GM19351 (cell line): ENCODE measurements around the gene TRIM39.
A peak's percentile ranks its signal among the peaks of the same experiment; 100 is the strongest.

Experiments
- ATAC-seq: cut with Tn5 transposase; IDR thresholded peaks from one replicate; pipeline ENCODE4 v1.9.1; 2021; ENCODE audit warnings: mild to moderate bottlenecking, moderate library complexity; ENCODE audit not compliant: unreplicated experiment

The TRIM39 gene

GRCh38 chr6:30327232-30327746 lies 562 bp downstream of the TRIM39 start:
- no peak for ATAC-seq

- no peak for ATAC-seq
These were observed 1.7 kb downstream of the TRIM39 start for GRCh38 chr6:30328397-30328796.

GRCh38 chr6:30329331-30329730 lies 2.6 kb downstream of the TRIM39 start:
- ATAC-seq: no peak

- ATAC-seq: no peak
These were observed 5.3 kb downstream of the TRIM39 start for GRCh38 chr6:30331981-30332380.

GRCh38 chr6:30334075-30334783 lies 7.5 kb downstream of the TRIM39 start:
- no peak for ATAC-seq

- ATAC-seq: no peak
These were observed 13.9 kb downstream of the TRIM39 start for GRCh38 chr6:30340589-30341054.

- ATAC-seq: no peak
These were observed 14.5 kb downstream of the TRIM39 start for GRCh38 chr6:30341218-30341617.

GRCh38 chr6:30341728-30342127 lies 15.0 kb downstream of the TRIM39 start:
- ATAC-seq: no peak

GRCh38 chr6:30344191-30344867 lies 17.6 kb downstream of the TRIM39 start:
- no peak for ATAC-seq

GRCh38 chr6:30344868-30345671 lies 18.3 kb downstream of the TRIM39 start, which contains the start of gene RPP21:
Gene RPP21 (plus strand): TSS chr6:30345156. CDS start chr6:30345172, 16 bp downstream.
- ATAC-seq: peak; percentile 96

GRCh38 chr6:30345852-30346251 lies 19.1 kb downstream of the TRIM39 start:
- ATAC-seq: no peak

GRCh38 chr6:30348957-30349356 lies 22.2 kb downstream of the TRIM39 start:
- no peak for ATAC-seq

- ATAC-seq: no peak
These were observed 22.9 kb downstream of the TRIM39 start for GRCh38 chr6:30349421-30350177.

- no peak for ATAC-seq
These were observed 23.8 kb downstream of the TRIM39 start for GRCh38 chr6:30350524-30350923.

- ATAC-seq: no peak
These were observed 25.8 kb downstream of the TRIM39 start for GRCh38 chr6:30352550-30352949.

- ATAC-seq: no peak
These were observed 28.6 kb downstream of the TRIM39 start for GRCh38 chr6:30355281-30355680.

GRCh38 chr6:30356536-30356935 lies 29.8 kb downstream of the TRIM39 start:
- ATAC-seq: no peak

GRCh38 chr6:30357678-30358540 lies 31.2 kb downstream of the TRIM39 start:
- no peak for ATAC-seq

GRCh38 chr6:30359276-30359675 lies 32.5 kb downstream of the TRIM39 start:
- ATAC-seq: no peak

- no peak for ATAC-seq
These were observed 33.4 kb downstream of the TRIM39 start for GRCh38 chr6:30360139-30360538.
